HepG2 (cell line): ENCODE data around the gene TMEM53.
A peak's percentile ranks its signal among the peaks of the same experiment; 100 is the strongest.

Experiments
- ATF3 ChIP-seq: sonication (generic); formaldehyde crosslinking; IDR thresholded peaks from 2 replicates; pipeline ENCODE4 v1.4.0; 2020; ENCODE audit warnings: missing genetic modification reagents
- BHLHE40 ChIP-seq: IDR thresholded peaks from 2 replicates; pipeline ENCODE4 v1.6.1; 2011; ENCODE audit warnings: low read length, improper control_type of control experiment
- CREB3 ChIP-seq: sonication (generic); formaldehyde crosslinking; IDR thresholded peaks from 2 replicates; pipeline ENCODE4 v1.5.0; 2020; ENCODE audit warnings: missing genetic modification reagents
- HES4 ChIP-seq: sonication (generic); formaldehyde crosslinking; IDR thresholded peaks from 2 replicates; pipeline ENCODE4 v1.9.0; 2021; ENCODE audit warnings: mild to moderate bottlenecking, missing genetic modification reagents, borderline replicate concordance
- IKZF5 ChIP-seq: IDR thresholded peaks from 2 replicates; pipeline ENCODE4 v1.6.1; 2018; ENCODE audit warnings: missing genetic modification reagents, mild to moderate bottlenecking, missing compliant biosample characterization
- NR2C2 ChIP-seq: sonication (generic); formaldehyde crosslinking; IDR thresholded peaks from 2 replicates; pipeline ENCODE4 v1.4.0; 2020; ENCODE audit warnings: missing genetic modification reagents, mild to moderate bottlenecking, moderate library complexity, borderline replicate concordance
- POLR2A ChIP-seq, 2 experiments: IDR thresholded peaks; 2 replicates each; pipeline ENCODE4 v1.6.1; 2011; ENCODE audit warnings: low read depth in 2 of 2, low read length in 2 of 2, mild to moderate bottlenecking in 1 of 2, moderate library complexity in 1 of 2; ENCODE audit not compliant: insufficient read depth in 1 of 2
- UBTF ChIP-seq: sonication (generic); formaldehyde crosslinking; IDR thresholded peaks from 2 replicates; pipeline ENCODE4 v1.4.0; 2020; ENCODE audit warnings: mild to moderate bottlenecking, missing genetic modification reagents
- ZNF850 ChIP-seq: sonication (generic); formaldehyde crosslinking; conservative IDR thresholded peaks from 2 replicates; pipeline ENCODE4 v1.9.0; 2021; ENCODE audit warnings: mild to moderate bottlenecking, missing genetic modification reagents

- no peak for TF ChIP-seq POLR2A (IDR thresholded peaks at IDR 0.05; ENCODE audit: insufficient read depth in 1 of 2, low read depth in 2 of 2, low read length in 2 of 2)
- TF ChIP-seq NR2C2 = no peak
- TF ChIP-seq CREB3 = no peak
- TF ChIP-seq ZNF850 (CRISPR knock-in tag) = no peak
- no peak for TF ChIP-seq ATF3
- no peak for TF ChIP-seq BHLHE40
- TF ChIP-seq HES4 (CRISPR knock-in tag) = no peak
- no peak for TF ChIP-seq IKZF5 (CRISPR knock-in tag)
- TF ChIP-seq UBTF (CRISPR knock-in tag) = 0 out of 2 replicates have a peak, but pooled peaks have one; percentile 27
Observed at GRCh38 chr1:44655609-44656008, 18.7 kb downstream of the TMEM53 start.
